LNCAP (cell line): Measurements from ENCODE around the gene LAYN.
A peak's percentile ranks its signal among the peaks of the same experiment; 100 is the strongest.

Experiments
- CTCF ChIP-seq: fragments of 450-650 bp; IDR thresholded peaks from 2 replicates; pipeline ENCODE4 v1.5.1; 2017; ENCODE audit warnings: mild to moderate bottlenecking

Gene LAYN

GRCh38 chr11:111523343-111523742 lies 17.2 kb upstream of the LAYN start:
- TF ChIP-seq CTCF = no peak

- TF ChIP-seq CTCF = no peak
Observed at GRCh38 chr11:111524056-111524455, 16.5 kb upstream of the LAYN start.

GRCh38 chr11:111525456-111525855 lies 15.1 kb upstream of the LAYN start:
- no peak for TF ChIP-seq CTCF

- no peak for TF ChIP-seq CTCF
Observed at GRCh38 chr11:111526501-111526900, 14.0 kb upstream of the LAYN start.

GRCh38 chr11:111527279-111527678 lies 13.2 kb upstream of the LAYN start:
- no peak for TF ChIP-seq CTCF

GRCh38 chr11:111528557-111528956 lies 12.0 kb upstream of the LAYN start:
- TF ChIP-seq CTCF = peak; percentile 28; the same call in 1 of the 2 replicates

GRCh38 chr11:111530091-111530490 lies 10.4 kb upstream of the LAYN start:
- TF ChIP-seq CTCF = no peak

- TF ChIP-seq CTCF = no peak
Observed at GRCh38 chr11:111531136-111531535, 9.4 kb upstream of the LAYN start.
